T-helper 1 cell treated with Interleukin-12 subunit alpha and Interleukin-12 subunit beta and Interleukin-4 antibody, amounts not matched to agents 30 ng/mL and 1 ng/mL, for 36 hours (primary cell): ENCODE data around the gene SUGP2. TPM values are rescaled to one million over a fixed set of nuclear protein-coding genes. Genes with fewer than 3 reads are reported as not detected.

Experiments
- intact Hi-C: fragments of 100-400 bp; cut with micrococcal nuclease; formaldehyde crosslinking; loops from one replicate; pipeline ENCODE4 v1.15.1; 2024
- total RNA-seq: library from RNA; stranded (reverse); gene quantifications from 2 replicates; pipeline ENCODE4 v1.2.3, GENCODE V29; 2022

The SUGP2 gene
- 117 and 121 TPM in 2 replicates for total RNA-seq

DNA sequence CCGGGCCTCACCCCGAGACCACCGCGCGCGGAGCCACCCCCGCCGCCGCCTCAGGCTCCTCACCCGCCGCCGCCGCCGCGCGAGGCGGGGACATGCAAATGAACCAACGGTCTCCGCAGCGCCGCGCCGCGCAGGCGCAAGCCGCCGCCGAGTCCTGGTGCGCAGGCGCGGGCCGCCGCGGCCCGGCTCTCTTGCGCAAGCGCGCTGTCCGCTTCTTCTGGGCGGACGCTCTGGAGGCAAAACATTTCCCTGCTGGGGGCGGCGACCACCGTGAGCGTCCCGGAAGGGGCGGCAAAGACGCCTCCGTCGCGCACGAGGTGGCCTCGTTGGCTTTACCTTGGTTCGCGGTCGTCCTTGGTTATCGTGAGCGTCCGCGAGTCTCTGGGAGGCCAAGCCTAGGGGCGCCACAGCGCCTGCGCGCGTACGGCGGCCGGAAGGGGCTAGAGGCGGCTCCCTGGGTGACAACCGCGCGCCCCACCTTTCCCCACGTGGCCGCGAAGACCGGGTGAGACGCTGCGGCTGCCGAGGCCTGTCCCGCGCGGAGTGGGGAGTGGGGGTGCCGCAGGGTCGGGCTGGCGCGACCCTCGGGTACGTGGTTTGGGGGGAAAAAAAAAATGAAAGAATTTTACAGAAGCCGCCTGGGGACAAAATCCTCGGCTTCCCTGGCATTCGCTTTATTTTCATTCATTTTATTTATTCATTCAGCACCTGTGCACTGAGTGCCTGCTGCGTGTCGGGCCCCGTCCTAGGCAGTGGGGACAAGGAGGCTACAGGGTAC lies at the start of gene SUGP2, which contains the start of gene ARMC6:
Gene SUGP2, minus strand, starts transcription at position 92 of the 778 bp plus-strand sequence. CDS start 2,446 bp downstream, outside the sequence.
Gene ARMC6, plus strand, starts transcription at position 178 of the 778 bp plus-strand sequence. CDS start 607 bp downstream, outside the sequence.
- intact Hi-C loops, result loop anchor here (1.0 to 10.0 kb wide), 11 partner anchors 30 to 511 kb away; partner anchors contain the start of genes BORCS8, COPE, CRTC1 and DDX49

DNA sequence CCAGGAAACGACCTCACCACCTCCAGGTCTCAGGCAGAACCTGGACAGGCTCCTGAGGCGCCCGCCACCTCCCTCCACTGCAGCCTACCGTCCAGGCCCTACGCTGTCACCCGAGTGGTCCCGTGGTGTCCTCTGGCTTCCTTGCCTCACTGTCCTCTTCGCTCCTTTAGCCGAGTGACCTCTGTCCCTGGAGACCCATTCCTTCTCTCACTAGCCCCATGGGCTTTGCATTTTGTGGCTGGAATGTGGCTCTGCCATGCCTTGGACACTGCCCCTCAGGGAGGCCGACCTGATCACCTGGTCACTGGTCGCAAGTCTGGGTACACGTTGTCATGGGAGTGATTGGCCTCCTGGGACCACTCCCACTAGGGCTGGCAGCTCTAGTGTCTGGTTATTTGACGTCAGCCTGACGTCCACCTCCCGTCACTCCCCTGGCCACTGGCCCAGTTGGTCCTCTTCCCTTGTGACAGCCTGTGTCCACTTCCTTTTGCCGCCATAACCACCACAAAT lies 48.4 kb upstream of the SUGP2 start:
- intact Hi-C loops, result no loop called here

DNA sequence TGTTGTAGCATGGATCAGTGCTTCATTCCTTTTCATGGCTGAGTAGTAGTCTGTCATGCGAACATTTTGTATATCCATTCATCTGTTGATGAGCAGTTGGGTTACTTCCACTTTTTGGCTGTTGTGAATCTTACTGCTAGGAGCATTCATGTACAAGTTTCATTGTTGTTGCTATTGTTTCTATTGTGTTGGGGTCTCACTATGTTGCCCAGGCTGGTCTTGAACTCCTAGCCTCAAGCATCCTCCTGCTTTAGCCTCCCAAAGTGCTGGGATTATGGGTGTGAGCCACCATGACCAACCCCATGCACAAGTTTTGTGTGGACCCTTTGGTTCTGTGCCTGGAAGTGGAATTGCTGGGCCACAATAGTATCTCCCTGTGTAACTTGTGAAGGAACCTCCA lies 46.3 kb upstream of the SUGP2 start:
- intact Hi-C loops, result no loop called here

DNA sequence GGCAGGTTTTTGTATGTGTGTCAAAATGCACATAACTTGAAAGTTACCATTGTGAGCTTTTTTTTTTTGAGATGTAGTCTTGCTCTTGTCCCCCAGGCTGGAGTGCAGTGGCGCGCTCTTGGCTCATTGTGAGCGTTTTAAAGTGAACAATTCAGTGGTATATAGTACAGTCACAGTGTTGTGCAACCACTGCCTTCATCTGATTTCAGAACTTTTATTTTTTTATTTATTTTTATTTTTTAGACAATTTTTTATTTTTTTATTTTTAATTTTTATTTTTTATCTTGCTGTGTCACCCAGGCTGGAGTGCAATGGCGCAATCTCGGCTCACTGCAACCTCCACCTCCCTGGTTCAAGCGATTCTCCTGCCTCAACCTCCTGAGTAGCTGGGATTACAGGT lies 45.5 kb upstream of the SUGP2 start:
- intact Hi-C loops, result no loop called here

DNA sequence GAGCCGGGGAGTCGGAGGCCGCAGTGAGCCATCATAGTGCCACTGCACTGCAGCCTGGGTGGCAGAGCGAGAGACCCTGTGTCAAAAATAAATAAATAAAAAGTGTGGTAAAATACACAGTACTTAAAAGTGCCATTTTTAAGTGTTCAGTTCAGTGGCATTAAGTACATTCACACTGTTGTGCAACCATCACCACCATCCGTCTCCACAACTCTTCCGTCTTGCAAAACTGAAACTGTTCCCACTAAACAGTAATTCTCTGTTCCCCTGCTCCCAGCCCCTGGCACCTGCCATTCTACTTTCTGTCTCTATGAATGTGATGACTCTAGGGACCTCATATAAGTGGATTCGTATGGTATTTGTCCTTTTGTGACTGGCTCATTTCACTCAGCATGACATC lies 43.8 kb upstream of the SUGP2 start:
- intact Hi-C loops, result no loop called here

DNA sequence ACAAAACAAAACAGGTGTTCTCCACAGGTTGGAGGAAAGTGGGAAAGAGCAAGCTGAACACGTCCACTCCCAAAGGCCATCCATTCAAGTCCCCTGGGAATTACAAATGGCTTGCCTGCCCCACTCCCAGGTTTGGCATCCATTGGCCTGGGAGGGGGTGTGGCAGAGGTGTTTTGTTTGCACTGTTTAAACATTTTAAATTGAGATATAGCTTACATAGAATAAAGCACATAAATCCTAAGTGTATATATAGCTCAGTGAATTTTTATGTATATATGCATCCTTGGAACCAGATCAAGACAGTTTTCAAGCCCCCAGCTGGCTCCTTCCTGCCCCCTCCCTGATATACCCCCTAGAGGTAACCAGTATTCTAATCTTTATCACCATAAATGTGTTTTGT lies 43.2 kb upstream of the SUGP2 start:
- intact Hi-C loops, result no loop called here

DNA sequence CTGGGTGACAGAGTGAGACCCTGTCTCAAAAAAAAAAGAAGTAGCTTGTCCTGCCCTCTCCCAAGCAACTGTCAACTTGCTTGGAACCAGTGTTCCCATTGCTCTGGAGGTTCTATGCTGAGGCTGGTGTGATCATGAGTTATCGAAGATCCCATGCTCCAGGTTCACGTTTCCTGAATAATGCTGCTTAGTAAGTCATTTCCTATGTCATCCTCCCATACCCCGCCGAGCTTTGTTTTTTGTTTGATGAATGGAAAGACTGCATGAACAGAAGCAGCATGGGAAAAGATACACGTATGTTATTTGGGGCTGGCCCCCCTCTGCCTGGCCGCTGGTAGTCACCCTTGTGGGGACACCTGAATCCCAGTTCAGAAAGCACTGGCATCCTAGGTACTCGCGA lies 41.8 kb upstream of the SUGP2 start:
- intact Hi-C loops, result no loop called here

DNA sequence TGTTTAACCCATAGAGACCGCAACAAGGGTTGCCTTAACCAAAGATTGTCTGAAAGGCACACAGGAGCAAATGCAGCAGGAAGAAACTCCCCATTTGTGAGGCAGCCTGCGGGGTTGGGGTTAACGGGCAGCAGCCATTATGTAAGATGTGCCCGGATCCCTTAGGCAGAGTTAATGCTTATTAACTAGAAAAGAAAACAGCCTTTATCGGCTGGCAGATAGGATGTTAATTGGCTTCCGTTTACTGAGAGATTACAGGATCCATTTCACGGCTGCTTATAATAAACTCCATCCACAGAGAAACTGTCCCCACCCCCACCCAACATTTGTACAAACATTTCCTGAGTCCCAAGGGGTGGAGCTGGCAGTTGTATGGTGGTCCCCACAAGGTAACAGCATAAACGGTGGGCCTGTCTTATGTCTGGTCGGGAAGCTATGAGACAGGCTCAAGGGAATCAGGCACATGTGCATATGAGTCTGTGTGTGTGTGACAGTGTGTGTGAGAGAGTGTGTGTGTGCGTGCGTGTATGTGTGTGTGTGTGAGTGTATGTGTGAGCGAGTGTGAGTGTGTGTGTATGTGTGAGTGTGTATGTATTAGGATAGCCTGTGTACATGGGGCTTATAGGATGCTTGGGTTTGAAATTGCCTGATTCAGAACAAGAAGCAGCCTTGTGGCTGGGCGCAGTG lies 41.0 kb upstream of the SUGP2 start:
- intact Hi-C loops, result no loop called here

DNA sequence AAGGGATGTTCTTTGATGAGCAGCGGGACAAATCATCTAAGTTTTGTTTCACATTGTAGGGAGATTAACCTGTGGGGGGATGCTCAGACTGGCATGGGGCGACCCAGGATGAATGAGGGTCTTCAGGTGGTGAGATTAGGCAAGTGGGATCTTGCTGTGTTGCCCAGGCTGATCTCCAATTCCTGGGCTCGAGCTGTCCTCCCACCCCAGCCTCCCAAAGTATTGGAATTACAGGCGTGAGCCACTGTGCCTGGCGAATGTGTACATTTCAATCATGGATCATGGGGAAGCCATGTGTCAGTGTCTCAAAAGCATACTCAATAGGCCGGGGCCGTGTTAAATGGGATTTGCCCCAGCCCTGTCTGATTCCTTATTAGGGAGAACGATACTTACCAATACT lies 38.6 kb upstream of the SUGP2 start:
- intact Hi-C loops, result no loop called here

DNA sequence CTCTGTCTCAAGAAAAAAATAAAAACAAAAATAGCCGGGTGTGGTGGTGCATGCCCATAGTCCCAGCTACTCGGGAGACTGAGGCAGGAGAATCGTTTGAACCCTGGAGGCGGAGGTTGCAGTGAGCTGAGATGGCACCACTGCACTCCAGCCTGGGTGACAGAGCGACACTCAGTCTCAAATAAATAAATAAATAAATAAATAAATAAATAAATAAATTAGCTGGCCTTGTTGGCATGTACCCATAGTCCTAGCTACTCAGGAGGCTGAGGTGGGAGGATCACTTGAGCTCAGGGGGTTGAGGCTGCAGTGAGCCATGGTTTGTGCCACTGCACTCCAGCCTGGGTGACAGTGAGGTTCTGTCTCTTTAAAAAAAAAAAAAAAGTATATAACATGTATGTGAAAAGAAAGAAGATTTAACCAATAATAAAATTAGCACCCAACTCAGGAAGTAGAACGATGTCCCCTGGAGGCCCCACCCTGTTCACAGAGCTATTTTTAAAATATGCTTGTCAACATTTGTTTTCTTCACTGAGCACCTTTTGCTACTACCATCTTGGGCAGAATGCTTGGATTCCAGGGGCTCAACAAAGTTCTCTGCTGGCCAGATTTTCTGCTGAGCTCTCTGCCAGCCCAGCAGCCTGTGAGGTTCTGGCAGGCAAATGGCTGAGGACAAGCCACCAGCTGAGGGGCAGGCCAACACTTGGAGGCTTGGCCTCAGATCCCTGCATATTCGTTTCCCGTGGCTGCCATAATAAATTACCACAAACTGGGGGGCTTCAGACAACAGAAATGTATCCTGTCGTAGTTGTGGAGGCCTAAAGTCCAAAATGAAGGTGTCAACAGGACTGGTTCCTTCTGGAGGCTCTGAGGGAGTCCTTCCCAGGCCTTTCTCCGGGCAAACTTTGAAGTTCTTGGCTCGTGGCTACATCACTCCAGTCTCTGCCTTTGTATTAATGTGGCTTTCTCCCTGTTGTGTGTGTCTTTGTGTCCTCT lies 35.6 kb upstream of the SUGP2 start:
- intact Hi-C loops, result no loop called here

DNA sequence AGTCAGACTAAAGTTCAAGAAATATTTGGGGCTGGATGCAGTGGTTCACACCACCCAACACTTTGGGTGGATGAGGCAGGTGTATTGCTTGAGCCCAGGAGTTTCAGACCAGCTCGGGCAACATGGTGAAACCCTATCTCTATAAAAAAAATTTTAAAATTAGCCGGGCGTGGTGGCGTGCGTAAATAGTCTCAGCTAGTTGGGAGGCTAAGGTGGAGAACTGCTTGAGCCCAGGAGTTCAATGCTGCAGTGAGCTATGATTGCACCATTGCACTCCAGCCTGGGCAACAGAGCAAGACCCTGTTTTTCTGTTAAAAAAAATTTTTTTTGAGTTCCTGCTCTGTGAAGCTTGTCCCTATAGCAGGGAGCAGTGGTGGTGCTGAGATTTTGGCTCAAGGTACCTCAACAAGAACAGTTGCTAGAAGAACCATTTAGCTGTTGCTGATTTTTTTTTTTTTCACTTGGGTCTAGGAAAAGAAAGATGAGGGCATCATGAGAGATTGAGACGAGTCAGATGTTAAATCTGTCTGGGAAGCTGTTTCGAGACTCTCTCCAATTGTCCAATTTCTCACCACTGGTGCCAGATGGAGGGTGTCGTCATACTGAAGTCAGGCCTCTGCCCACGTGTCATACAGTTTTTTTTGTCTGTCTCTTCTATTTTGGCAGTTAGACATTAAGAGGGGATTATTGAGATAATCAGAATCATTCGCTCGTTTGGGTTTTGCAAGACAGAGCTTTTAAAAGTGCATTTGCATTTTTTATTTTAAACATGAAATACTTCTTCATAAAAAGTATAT lies 34.2 kb upstream of the SUGP2 start:
- intact Hi-C loops, result no loop called here

DNA sequence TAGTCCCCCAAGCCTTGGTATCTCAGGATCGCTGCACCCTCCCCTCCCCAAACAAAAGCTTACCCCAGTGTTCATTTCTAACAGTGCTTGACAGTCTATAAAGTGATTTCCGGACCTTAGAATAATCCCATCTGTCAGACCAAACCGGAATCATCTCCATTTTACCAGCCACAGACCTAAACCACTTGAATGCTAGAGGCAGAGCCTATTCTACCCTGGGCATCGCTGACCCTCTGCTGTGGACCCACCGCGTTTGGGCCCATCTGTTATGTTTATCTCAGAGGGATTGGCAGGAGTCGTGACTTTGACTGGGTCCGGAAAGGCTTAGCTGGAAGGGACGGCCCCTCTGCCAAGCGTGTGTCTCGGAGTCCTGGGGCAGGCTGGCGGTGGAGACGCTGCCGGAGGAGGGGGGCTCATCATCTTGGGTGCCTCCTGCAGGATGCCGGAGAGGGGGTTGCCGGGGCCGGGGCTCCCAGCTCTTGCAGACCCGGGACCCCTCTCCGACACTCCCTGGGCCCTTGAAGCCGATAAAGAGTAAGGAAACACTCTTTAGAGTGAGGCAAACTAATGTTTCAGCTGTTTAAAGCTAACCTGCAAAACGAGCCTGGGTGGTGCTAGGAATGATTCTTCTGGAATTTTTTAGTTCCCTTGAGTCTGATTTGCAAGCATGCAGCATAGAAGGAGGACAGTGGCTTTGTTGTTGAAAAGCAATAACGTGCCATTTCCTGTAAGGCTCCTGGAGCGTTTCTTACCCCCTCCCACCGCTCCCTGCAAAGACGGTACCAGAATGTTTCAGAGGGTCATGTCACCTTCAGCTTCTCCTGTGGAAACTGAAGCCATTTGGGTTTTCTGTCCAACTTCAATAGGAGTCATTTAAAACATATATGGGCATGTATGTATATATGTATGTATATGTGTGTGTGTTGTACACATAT lies 31.8 kb upstream of the SUGP2 start:
- intact Hi-C loops, result no loop called here

DNA sequence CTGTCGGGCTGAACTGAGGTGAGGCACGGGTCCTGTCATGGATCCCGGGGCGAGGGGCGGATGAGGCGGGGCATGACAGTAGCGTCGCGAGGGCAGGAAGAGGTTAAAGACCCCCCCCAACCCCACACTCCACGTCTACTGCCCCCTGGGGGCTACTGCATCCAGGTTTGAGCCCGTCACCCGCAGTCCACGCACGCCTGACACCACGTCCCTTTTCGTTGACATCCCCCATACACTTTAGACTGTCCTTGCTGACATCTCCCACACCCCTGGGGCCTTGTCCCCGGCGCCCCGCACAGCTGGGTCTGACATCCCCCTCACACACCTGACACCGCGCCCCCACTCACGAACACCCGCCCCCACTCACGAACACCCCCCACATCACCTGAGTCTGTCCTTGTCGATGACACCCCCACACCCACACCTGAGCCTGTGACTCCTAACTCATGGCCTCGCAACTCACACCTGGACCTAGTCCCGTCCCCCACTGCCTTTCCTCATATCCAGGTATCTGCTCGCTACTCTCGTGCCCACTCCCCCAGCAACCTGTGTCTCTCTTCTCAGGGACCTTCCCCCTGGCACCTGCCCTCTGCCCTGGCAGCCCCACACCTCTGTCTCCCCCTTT lies 30.9 kb upstream of the SUGP2 start:
- intact Hi-C loops, result no loop called here

DNA sequence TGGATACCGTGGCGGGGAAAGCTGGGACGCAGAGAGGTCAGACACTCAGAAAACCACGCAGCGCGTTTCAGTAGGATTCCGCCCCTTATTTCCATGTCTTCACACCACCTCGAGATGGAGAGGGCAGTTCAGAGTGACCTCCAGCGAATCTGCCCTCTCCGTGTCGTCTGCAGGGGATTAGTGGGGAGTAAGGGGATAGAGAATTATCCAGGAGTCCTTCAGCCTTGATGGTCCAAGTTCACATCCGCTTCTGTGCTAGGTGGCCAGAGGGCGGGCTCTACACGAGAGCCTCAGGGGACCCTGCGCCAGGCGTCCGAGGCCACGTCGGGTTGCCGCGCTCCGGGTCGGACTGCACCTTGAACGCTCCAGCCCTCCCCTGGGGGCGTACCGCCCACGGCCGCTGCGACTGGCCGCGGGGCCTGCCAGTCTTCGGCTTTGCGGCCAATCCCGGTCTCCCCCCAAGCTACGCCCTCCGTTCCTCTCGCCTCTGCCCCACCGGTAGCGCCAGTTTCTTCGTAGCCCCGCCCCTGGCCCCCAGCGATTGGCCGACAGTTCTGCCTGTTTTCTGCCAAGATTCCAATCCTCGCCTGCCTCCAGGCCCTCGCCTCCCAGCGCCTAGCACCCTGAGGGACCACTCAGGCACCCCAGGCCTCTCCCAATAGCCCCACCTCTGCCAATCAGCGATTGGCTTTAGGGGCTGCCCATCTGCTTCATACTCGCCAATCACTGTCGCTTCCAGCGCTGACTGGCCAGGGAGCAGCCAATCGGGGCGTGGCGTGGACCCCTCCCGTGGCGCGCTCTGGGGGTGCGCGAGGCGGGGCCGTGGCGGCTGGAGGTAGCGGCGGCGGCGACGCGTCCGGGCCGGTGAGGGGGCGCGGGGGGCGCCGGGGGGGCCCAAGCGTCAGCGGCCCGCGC lies 30.1 kb upstream of the SUGP2 start, which contains the start of gene SLC25A42:
Gene SLC25A42, plus strand, starts transcription at position 812 of the 915 bp plus-strand sequence. CDS start 32,131 bp downstream, outside the sequence.
- intact Hi-C loops, result loop anchor here (1.0 to 2.0 kb wide), 8 partner anchors 29 to 541 kb away; partner anchors contain the start of genes BORCS8, COPE, DDX49 and ELL

DNA sequence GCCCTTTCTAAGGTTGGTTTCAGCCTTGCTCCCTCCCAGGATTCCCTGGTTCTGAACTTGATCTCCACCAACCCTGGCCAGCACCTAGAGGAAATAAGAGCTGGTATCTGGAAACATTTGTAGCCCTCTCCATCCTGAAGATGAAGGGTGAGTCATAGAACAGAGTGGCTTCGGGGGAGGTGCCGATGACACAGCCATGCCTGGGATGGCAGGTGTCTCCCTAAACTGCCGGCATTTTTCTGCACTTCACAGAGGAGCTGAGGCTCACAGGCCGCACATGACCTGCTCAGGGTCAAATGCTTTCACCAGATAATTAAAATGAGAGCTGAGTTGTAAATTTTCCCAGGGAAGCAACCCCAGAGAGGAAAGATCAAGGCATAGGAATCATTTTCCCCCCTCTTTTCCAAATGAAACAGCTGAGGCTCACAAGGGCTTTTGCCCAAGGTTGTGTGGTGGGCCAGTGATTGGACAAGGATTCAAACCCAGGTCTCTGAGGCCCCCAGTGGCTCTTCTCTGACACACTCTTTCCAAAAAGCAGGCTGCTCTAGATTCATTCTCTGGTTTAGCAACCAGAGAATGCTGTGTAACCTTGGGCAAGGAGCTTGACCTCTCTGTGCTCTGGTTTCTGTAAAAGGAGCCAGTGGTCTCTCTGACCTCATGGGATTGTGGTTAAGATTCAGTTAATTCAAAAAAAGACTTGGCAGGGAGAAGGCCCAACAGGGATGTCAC lies 29.3 kb upstream of the SUGP2 start:
- intact Hi-C loops, result loop anchor here (1.0 to 2.0 kb wide), 8 partner anchors 28 to 540 kb away; partner anchors contain the start of genes BORCS8, COPE, DDX49 and ELL

DNA sequence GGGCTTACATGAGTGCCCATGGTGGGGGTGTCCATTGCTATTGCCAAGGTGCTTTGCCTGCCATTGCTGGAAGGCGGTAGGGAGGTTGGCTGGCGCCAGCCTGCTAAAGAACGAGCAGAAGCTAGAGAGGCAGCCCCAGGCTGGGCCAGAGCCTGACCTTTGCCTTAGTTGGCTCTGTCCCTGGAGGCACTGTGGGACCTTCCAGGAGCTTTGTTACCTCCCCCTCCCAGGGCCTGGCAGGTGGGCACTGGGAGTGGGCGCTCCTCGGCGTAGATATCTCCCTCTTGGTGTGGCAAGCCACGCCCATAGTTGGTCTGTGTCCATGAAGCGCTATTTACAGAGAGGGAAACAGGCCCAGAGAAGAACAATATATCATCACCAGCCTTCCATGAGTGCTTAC lies 28.2 kb upstream of the SUGP2 start:
- intact Hi-C loops, result no loop called here
